ENCODE results near the gene SWAP70. TPM values are rescaled to one million over a fixed set of nuclear protein-coding genes. Genes with fewer than 3 reads are reported as not detected.
A peak's percentile ranks its signal among the peaks of the same experiment; 100 is the strongest.
"Not testable (repeated sequence)": the region's sequence is repeated elsewhere in the genome, so short reads cannot be mapped to it uniquely, and the experiment has no call there.

Gene SWAP70
- polyA plus RNA-seq (2012; ENCODE audit: insufficient read depth, insufficient read length): 0.90 TPM

DNA sequence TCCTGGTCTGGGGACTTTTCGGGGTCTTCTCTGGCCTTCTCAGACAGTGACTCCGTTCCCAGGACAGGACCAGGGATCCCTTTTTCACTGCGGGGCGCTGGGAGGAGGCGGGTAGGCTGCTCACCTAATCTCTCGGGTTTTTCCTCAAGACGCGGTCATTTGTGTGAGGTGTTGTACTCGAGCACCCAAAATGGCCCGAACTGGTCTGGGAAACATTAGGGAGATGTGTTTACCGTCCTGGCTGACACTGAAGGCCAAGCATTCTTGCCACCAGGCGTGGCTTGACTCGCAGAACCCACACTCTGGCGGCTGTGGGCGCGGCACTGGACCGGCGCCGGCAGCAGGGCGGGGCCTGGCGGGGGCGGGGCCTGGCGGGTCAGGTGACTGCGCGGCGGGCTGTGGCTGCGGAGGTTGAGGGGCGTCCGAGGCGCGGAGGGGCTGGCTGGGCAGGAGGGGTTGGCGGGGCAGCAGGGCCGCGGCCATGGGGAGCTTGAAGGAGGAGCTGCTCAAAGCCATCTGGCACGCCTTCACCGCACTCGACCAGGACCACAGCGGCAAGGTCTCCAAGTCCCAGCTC, at the start of gene SWAP70:
TSS of gene SWAP70 (plus strand) at position 379 of the 577 bp plus-strand sequence. CDS start at position 482, 103 bp downstream.
- H3K4me3 ChIP-seq (ENCODE audit: low read length): peak within 1 kb of the TSS; percentile 66
- DNase-seq (ENCODE audit: low read depth, low spot score): no peak

GRCh38 chr11:9615031-9615451, 48.8 kb upstream of the SWAP70 start:
- DNase-seq (ENCODE audit: low read depth, low spot score): no peak

GRCh38 chr11:9616042-9616675, 47.7 kb upstream of the SWAP70 start:
- no peak overlapping the region for H3K4me3 ChIP-seq (ENCODE audit: low read length)
- no peak for DNase-seq (ENCODE audit: low read depth, low spot score)

More at GRCh38 chr11:9615031-9615451, 48.8 kb upstream of the SWAP70 start:
- no peak overlapping the region for H3K4me3 ChIP-seq (ENCODE audit: low read length)

- no peak for DNase-seq (ENCODE audit: low read depth, low spot score)
- H3K4me3 ChIP-seq (ENCODE audit: low read length): no peak overlapping the region
Measured at GRCh38 chr11:9616858-9617257, 47.0 kb upstream of the SWAP70 start.

DNA sequence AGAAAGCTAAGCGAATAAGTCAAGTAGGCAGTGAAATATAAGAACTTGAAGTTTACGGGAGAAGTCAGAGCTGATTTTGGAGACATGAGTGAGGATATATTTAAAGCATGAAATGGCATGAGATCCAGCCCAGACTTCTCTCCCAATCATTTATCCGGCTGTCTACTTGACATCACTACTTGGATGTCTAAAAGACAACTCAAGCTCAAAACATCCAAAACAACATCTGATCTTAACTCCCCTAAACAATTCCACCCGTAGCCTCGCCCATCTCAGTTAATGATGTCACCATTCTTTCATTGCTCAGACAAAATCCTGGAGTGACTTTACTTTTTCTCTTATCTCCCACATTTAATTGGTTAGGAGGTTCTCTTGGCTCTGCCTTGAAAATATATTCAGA, 45.9 kb upstream of the SWAP70 start:
- no peak for DNase-seq (ENCODE audit: low read depth, low spot score)
- H3K4me3 ChIP-seq (ENCODE audit: low read length): no peak overlapping the region

DNA sequence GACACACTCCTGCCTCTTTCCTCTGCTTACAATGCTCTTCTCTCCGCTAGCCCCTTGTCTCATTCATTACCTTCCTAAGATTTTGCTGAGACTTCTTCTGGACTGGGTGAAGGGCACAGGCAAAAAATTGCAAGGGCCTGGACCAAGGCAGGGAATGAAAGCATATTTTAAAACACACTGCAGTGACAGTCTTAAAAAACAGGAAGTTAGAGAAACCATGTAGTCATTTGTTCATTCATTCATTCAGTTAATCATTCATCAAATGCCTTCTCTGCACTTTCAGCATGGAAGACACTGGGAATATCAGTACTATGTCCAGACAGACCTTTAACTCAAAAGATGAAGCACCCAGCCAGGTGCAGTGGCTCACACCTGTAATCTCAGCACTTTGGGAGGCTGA, 44.9 kb upstream of the SWAP70 start:
- H3K4me3 ChIP-seq (ENCODE audit: low read length): no peak overlapping the region
- no peak for DNase-seq (ENCODE audit: low read depth, low spot score)

- no peak overlapping the region for H3K4me3 ChIP-seq (ENCODE audit: low read length)
- no peak for DNase-seq (ENCODE audit: low read depth, low spot score)
Measured at GRCh38 chr11:9619971-9620370, 43.9 kb upstream of the SWAP70 start.

GRCh38 chr11:9622353-9622752, 41.5 kb upstream of the SWAP70 start:
- DNase-seq (ENCODE audit: low read depth, low spot score); H3K4me3 ChIP-seq (ENCODE audit: low read length): not testable (repeated sequence)

DNA sequence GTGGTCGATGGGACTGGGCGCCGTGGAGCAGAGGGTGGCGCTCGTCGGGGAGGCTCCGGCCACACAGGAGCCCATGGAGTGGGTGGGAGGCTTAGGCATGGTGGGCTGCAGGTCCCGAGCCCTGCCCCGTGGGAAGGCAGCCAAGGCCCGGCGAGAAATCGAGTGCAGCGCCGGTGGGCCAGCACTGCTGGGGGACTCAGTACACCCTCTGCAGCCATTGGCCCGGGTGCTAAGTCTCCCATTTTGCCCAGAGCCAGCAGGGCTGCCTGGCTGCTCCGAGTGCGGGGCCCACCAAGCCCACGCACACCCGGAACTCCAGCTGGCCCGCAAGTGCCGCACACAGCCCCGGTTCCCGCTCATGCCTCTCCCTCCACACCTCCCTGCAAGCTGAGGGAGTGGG, 40.8 kb upstream of the SWAP70 start:
- not testable (repeated sequence) for DNase-seq (ENCODE audit: low read depth, low spot score)

GRCh38 chr11:9624448-9624847, 39.4 kb upstream of the SWAP70 start:
- DNase-seq (ENCODE audit: low read depth, low spot score): no peak
- no peak overlapping the region for H3K4me3 ChIP-seq (ENCODE audit: low read length)

More for the DNA sequence above, 40.8 kb upstream of the SWAP70 start:
- not testable (repeated sequence) for H3K4me3 ChIP-seq (ENCODE audit: low read length)

- H3K4me3 ChIP-seq (ENCODE audit: low read length): no peak overlapping the region
- no peak for DNase-seq (ENCODE audit: low read depth, low spot score)
Measured at GRCh38 chr11:9625162-9625561, 38.7 kb upstream of the SWAP70 start.

- DNase-seq (ENCODE audit: low read depth, low spot score): no peak
- H3K4me3 ChIP-seq (ENCODE audit: low read length): no peak overlapping the region
Measured at GRCh38 chr11:9625728-9626127, 38.1 kb upstream of the SWAP70 start.

- H3K4me3 ChIP-seq (ENCODE audit: low read length): no peak overlapping the region
- no peak for DNase-seq (ENCODE audit: low read depth, low spot score)
Measured at GRCh38 chr11:9626496-9627394, 37.1 kb upstream of the SWAP70 start.

GRCh38 chr11:9629064-9629463, 34.8 kb upstream of the SWAP70 start:
- no peak for DNase-seq (ENCODE audit: low read depth, low spot score)
- H3K4me3 ChIP-seq (ENCODE audit: low read length): no peak overlapping the region

- no peak for DNase-seq (ENCODE audit: low read depth, low spot score)
- no peak overlapping the region for H3K4me3 ChIP-seq (ENCODE audit: low read length)
Measured at GRCh38 chr11:9633679-9634078, 30.2 kb upstream of the SWAP70 start.

DNA sequence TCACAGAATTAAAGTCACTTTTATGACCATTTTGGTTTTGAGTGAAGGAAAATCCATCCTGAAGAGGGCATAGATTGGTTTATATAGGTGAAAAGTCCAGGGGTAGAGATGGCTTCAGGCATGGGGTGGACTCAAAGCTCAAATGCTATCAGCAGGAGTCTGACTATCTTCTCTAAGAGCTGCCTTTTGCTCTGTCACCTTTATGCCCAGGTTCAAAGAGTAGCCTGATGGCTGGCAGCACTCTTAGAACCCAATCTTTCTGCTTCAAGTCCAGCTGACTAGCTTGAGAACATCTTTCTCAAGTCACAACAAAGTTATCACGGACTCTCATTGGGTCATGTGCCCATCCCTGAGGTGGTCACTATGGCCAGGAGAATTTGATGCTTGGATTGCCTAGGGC, 27.2 kb upstream of the SWAP70 start:
- DNase-seq (ENCODE audit: low read depth, low spot score): no peak
- H3K4me3 ChIP-seq (ENCODE audit: low read length): no peak overlapping the region

- H3K4me3 ChIP-seq (ENCODE audit: low read length): no peak overlapping the region
- peak; percentile 24 for DNase-seq (ENCODE audit: low read depth, low spot score)
Measured at GRCh38 chr11:9639099-9639498, 24.8 kb upstream of the SWAP70 start.

DNA sequence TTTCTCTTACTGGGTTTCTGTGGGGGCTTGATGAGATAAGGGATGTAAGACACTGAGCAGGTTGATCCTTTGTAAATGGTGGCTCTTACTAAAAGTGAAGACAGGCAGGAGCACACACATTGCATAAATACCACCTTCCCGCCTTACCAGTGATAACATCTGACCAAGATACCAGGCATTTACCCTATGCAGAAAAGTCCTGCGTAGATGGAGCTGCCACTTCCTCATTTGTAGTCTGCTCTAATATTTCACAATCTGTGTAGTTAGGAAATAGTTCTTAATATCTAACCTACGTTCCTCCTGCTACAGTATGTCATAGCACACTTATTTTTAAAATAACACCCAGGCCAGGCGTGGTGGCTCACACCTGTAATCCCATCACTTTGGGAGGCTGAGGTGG, 23.9 kb upstream of the SWAP70 start:
- H3K4me3 ChIP-seq (ENCODE audit: low read length): no peak overlapping the region
- peak; percentile 29 for DNase-seq (ENCODE audit: low read depth, low spot score)

DNA sequence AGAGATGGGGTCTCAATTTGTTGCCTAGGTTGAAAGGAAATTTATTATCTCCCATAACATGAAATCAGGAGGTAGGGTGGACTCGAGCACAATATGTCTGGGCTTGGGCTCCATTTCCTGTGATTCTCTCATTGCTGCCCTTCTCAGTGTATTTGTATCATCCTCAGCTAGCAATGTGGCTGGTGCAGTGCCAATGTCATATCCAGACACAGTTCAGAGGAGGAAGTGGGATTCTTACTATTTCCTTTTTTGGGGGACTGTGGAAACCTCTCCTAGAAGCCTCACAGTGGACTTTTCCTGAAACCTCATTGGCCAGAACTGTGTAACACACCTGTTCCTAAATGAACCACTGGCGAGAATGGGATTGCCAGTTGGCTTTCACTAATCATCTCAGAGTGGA, 21.0 kb upstream of the SWAP70 start:
- no peak for DNase-seq (ENCODE audit: low read depth, low spot score)

GRCh38 chr11:9643751-9644150, 20.1 kb upstream of the SWAP70 start:
- H3K4me3 ChIP-seq (ENCODE audit: low read length): no peak overlapping the region

More for the DNA sequence above, 21.0 kb upstream of the SWAP70 start:
- no peak overlapping the region for H3K4me3 ChIP-seq (ENCODE audit: low read length)

More at GRCh38 chr11:9643751-9644150, 20.1 kb upstream of the SWAP70 start:
- DNase-seq (ENCODE audit: low read depth, low spot score): no peak

Measured in Jurkat, Clone E6-1 (cell line).